ENCODE results near the gene HOXB2.

HOXB2 gene

GRCh38 chr17:48576479-48577309, 31.8 kb upstream of the HOXB2 start:
- no peaks in the 10 kb centered on the region for H3K9me2 ChIP-seq (ENCODE audit: low read depth, low read length)
- TF ChIP-seq CTCF (IDR thresholded peaks at IDR 0.05; ENCODE audit: low read length), result no peak
- TF ChIP-seq EZH2 (IDR thresholded peaks at IDR 0.05; ENCODE audit: borderline replicate concordance, low read length), result no peak
- H2AFZ ChIP-seq (ENCODE audit: low read length), result no peak overlapping the region
- H3K4me2 ChIP-seq (ENCODE audit: low read length), result no peak overlapping the region
- H4K20me1 ChIP-seq (ENCODE audit: insufficient read depth, low read length), result no peaks in the 10 kb centered on the region
- H3K9me3 ChIP-seq (ENCODE audit: low read length), result no peaks in the 10 kb centered on the region
- H3K27ac ChIP-seq (ENCODE audit: low read depth, low read length, poor library complexity, severe bottlenecking), result no peak overlapping the region
- H3K9ac ChIP-seq (ENCODE audit: low read length), result no peak overlapping the region
- H3K79me2 ChIP-seq (ENCODE audit: insufficient read depth, low read length), result no peaks in the 10 kb centered on the region
- no peaks in the 10 kb centered on the region for H3K4me1 ChIP-seq (ENCODE audit: insufficient read depth, low read length, severe bottlenecking)
- H3K4me3 ChIP-seq (ENCODE audit: low read depth, low read length, poor library complexity, severe bottlenecking), result no peak overlapping the region
- H3F3A ChIP-seq (ENCODE audit: insufficient read depth, low read length), result no peaks in the 10 kb centered on the region
- H3K27me3 ChIP-seq (ENCODE audit: insufficient read depth, low read length), result peaks cover 6% of the 10 kb centered on the region; the same call in 1 of the 2 replicates
- H3K36me3 ChIP-seq (ENCODE audit: insufficient read depth, low read length), result no peaks in the 10 kb centered on the region

GRCh38 chr17:48575673-48576478, 31.0 kb upstream of the HOXB2 start:
- no peak overlapping the region for H3K27ac ChIP-seq (ENCODE audit: low read depth, low read length, poor library complexity, severe bottlenecking)
- no peaks in the 10 kb centered on the region; the same call in 1 of the 2 replicates for H3K27me3 ChIP-seq (ENCODE audit: insufficient read depth, low read length)

More at GRCh38 chr17:48575673-48576478, 31.0 kb upstream of the HOXB2 start:
- Histone ChIP-seq H3K79me2 (ENCODE audit: insufficient read depth, low read length) (no peaks in the 10 kb centered on the region), H3K9ac (ENCODE audit: low read length) (no peak overlapping the region), H3K36me3 (ENCODE audit: insufficient read depth, low read length) (no peaks in the 10 kb centered on the region), H4K20me1 (ENCODE audit: insufficient read depth, low read length) (no peaks in the 10 kb centered on the region), H3K4me1 (ENCODE audit: insufficient read depth, low read length, severe bottlenecking) (no peaks in the 10 kb centered on the region), H3K4me2 (ENCODE audit: low read length) (no peak overlapping the region), H3K4me3 (ENCODE audit: low read depth, low read length, poor library complexity, severe bottlenecking) (no peak overlapping the region), H3F3A (ENCODE audit: insufficient read depth, low read length) (no peaks in the 10 kb centered on the region), H3K9me2 (ENCODE audit: low read depth, low read length) (no peaks in the 10 kb centered on the region), H2AFZ (ENCODE audit: low read length) (no peak overlapping the region), H3K9me3 (ENCODE audit: low read length) (no peaks in the 10 kb centered on the region)
- TF ChIP-seq EZH2 (IDR thresholded peaks at IDR 0.05; ENCODE audit: borderline replicate concordance, low read length) (no peak), CTCF (IDR thresholded peaks at IDR 0.05; ENCODE audit: low read length) (no peak)
